Osteoblast (primary cell): ENCODE results near the gene PDIA2. TPM values are rescaled to one million over a fixed set of nuclear protein-coding genes. Genes with fewer than 3 reads are reported as not detected.

Experiments used
- DNase-seq: peaks from one replicate; pipeline ENCODE4 v3.0.0; 2011; ENCODE audit warnings: low spot score, mixed read lengths; ENCODE audit not compliant: insufficient read length; ENCODE audit errors: missing footprints
- H2AFZ ChIP-seq: 2 replicates; pipeline ENCODE4 v1.6.0; 2011; ENCODE audit warnings: mild to moderate bottlenecking, low read length
- H3K27ac ChIP-seq: 2 replicates; pipeline ENCODE4 v1.5.1; 2011; ENCODE audit warnings: mild to moderate bottlenecking, low read depth, low read length, moderate library complexity
- H3K27me3 ChIP-seq: 2 replicates; pipeline ENCODE4 v1.6.0; 2012; ENCODE audit warnings: mild to moderate bottlenecking, control low read depth, inconsistent platforms, low read length, moderate library complexity; ENCODE audit not compliant: insufficient read depth
- H3K36me3 ChIP-seq: 2 replicates; pipeline ENCODE4 v1.5.1; 2011; ENCODE audit warnings: mild to moderate bottlenecking, low read length, control low read depth, moderate library complexity; ENCODE audit not compliant: insufficient read depth
- H3K4me1 ChIP-seq: 2 replicates; pipeline ENCODE4 v1.5.1; 2011; ENCODE audit warnings: mild to moderate bottlenecking, low read length, control low read depth, moderate library complexity; ENCODE audit not compliant: insufficient read depth
- H3K4me2 ChIP-seq: 2 replicates; pipeline ENCODE4 v1.6.0; 2011; ENCODE audit warnings: mild to moderate bottlenecking, low read length; ENCODE audit not compliant: insufficient read depth
- H3K4me3 ChIP-seq: fragments of 200-600 bp; sonication (generic); 3 replicates; pipeline ENCODE4 v1.5.1; 2012; ENCODE audit warnings: mild to moderate bottlenecking, low read length, inconsistent platforms; ENCODE audit not compliant: insufficient read depth
- H3K79me2 ChIP-seq: 2 replicates; pipeline ENCODE4 v1.6.0; 2012; ENCODE audit warnings: mild to moderate bottlenecking, low read length, control low read depth, inconsistent platforms; ENCODE audit not compliant: insufficient read depth
- H3K9me3 ChIP-seq: 2 replicates; pipeline ENCODE4 v1.5.1; 2011; ENCODE audit warnings: low read depth, low read length, control low read depth
- H4K20me1 ChIP-seq: 2 replicates; pipeline ENCODE4 v1.6.0; 2012; ENCODE audit warnings: mild to moderate bottlenecking, low read length, control low read depth; ENCODE audit not compliant: insufficient read depth
- total RNA-seq: library from RNA; depleted of rRNA; stranded (reverse); fragments of >200 nt; gene quantifications from 2 replicates; pipeline ENCODE4 v1.2.3, GENCODE V29; 2012
- TF ChIP-seq, protein P1 (sequence below): IDR thresholded peaks from 2 replicates; pipeline ENCODE4 v1.5.1; 2011; ENCODE audit warnings: mild to moderate bottlenecking, low read depth, low read length, moderate library complexity; ENCODE audit errors: extremely low read depth

The PDIA2 gene
- total RNA-seq, 1 donor = not detected

DNA sequence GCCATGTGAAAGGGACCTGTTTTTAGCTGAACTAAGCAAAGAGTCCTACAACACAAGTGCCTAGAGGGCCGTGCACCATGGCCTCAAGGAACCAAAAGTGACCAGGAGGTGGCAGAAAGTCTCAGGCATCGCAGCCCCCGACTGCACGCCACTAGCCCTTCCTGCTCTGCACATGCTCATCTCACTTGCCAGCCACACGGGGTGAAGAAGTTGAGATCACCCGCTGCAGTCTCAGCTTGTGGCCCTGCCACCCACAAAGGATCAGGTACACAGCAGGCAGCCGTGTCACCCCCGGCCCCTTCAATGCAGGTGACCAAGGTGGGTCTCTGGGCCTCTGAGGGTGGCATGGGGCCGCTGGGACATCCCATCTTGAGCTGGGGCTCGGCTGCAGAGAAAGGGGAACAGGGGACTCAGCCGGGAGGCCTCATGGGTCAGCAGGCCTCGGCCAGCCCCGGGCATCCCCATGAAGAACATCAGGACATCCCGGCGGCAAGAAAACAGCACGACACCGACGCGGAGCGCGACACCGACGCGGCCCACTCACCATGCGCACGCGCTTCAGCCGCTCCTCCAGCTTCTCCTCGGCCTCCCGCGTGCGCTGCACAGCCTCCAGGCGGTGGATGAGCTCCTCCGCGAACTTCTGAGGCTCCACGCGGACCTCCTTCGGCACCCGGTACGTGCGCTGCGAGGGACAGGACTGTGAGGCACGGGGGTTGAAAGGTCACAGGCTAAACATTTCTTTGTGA, 21.0 kb downstream of the PDIA2 start:
- TF ChIP-seq, protein P1, sequence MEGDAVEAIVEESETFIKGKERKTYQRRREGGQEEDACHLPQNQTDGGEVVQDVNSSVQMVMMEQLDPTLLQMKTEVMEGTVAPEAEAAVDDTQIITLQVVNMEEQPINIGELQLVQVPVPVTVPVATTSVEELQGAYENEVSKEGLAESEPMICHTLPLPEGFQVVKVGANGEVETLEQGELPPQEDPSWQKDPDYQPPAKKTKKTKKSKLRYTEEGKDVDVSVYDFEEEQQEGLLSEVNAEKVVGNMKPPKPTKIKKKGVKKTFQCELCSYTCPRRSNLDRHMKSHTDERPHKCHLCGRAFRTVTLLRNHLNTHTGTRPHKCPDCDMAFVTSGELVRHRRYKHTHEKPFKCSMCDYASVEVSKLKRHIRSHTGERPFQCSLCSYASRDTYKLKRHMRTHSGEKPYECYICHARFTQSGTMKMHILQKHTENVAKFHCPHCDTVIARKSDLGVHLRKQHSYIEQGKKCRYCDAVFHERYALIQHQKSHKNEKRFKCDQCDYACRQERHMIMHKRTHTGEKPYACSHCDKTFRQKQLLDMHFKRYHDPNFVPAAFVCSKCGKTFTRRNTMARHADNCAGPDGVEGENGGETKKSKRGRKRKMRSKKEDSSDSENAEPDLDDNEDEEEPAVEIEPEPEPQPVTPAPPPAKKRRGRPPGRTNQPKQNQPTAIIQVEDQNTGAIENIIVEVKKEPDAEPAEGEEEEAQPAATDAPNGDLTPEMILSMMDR = no peak
- no peaks in the 10 kb centered on the region for H4K20me1 ChIP-seq
- H3K4me1 ChIP-seq = no peaks in the 10 kb centered on the region
- no peaks in the 10 kb centered on the region for H3K27me3 ChIP-seq
- H3K4me3 ChIP-seq = no peak overlapping the region
- H3K4me2 ChIP-seq = no peak overlapping the region
- no peak overlapping the region for H2AFZ ChIP-seq
- peaks cover 30% of the 10 kb centered on the region for H3K36me3 ChIP-seq
- no peak overlapping the region for H3K27ac ChIP-seq
- peak; percentile 86 for DNase-seq
- no peaks in the 10 kb centered on the region for H3K9me3 ChIP-seq
- H3K79me2 ChIP-seq = no peaks in the 10 kb centered on the region

DNA sequence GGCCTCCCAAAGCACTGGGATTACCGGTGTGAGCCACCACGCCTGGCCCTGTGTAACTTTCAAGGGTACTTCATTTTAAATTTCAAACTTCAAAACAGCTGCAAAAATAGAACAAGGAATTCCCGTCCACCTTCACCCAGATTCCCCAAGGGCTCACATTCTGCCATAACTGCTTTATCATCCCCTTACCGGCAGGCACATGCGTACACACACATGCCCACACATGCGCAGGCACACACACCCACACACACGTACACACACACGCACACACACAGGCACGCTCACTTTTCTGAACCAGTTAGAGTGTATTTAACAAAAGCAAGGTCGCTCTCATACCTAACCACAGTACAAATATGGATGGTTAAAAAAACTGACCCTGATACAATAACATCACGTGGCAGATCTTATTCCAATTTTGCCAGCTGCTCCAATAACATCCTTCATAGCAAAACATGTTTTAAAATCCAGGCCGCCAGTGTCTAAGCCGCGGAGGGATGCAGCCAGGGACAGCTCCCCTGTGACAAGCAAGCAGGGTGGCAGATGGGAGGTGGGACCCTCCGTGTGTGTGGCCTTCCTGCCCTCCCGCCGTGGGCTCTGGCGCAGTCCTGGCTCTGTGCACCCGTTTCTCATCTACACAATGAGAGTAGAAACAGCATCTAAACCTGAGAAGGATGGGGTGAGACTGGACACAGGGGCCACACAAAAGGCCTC, 23.1 kb downstream of the PDIA2 start:
- H3K36me3 ChIP-seq = peaks cover 30% of the 10 kb centered on the region
- H3K27ac ChIP-seq = no peak overlapping the region
- H2AFZ ChIP-seq = no peak overlapping the region
- DNase-seq = no peak
- no peaks in the 10 kb centered on the region for H3K9me3 ChIP-seq
- no peak overlapping the region for H3K4me2 ChIP-seq
- no peak overlapping the region for H3K4me3 ChIP-seq
- H3K27me3 ChIP-seq = no peaks in the 10 kb centered on the region
- H3K4me1 ChIP-seq = no peaks in the 10 kb centered on the region
- TF ChIP-seq, protein P1 = no peak
- peaks cover 9% of the 10 kb centered on the region for H3K79me2 ChIP-seq
- peaks cover 9% of the 10 kb centered on the region for H4K20me1 ChIP-seq

DNA sequence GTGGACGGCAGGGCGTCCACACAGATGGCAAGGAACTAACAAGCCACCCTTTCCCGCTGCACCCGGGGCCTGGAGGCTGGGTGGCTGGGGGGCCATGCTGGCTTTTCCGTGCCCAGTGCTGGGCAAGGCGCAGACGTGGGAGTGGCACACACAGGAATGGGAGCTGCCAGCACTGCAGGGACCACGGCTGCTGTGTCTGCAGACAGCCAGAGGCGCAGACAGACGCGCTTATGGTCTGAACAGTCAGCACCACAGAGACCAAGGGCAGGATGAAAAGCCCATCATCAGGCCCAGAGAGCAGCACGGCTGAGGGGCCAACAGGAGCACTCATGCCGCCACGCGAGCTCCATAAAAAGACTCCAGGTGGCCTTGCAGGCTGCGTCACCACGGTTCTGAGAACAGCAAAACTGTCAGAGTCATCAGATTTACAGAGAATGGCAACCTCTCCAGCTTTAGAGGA, 24.0 kb downstream of the PDIA2 start:
- Histone ChIP-seq H3K4me1 (no peaks in the 10 kb centered on the region), H3K4me3 (no peak overlapping the region), H3K27ac (no peak overlapping the region), H3K4me2 (no peak overlapping the region), H3K27me3 (no peaks in the 10 kb centered on the region), H2AFZ (no peak overlapping the region), H3K36me3 (peaks cover 30% of the 10 kb centered on the region), H3K9me3 (no peaks in the 10 kb centered on the region), H4K20me1 (peaks cover 9% of the 10 kb centered on the region), H3K79me2 (peaks cover 9% of the 10 kb centered on the region)
- no peak for DNase-seq
- TF ChIP-seq, protein P1 = no peak

DNA sequence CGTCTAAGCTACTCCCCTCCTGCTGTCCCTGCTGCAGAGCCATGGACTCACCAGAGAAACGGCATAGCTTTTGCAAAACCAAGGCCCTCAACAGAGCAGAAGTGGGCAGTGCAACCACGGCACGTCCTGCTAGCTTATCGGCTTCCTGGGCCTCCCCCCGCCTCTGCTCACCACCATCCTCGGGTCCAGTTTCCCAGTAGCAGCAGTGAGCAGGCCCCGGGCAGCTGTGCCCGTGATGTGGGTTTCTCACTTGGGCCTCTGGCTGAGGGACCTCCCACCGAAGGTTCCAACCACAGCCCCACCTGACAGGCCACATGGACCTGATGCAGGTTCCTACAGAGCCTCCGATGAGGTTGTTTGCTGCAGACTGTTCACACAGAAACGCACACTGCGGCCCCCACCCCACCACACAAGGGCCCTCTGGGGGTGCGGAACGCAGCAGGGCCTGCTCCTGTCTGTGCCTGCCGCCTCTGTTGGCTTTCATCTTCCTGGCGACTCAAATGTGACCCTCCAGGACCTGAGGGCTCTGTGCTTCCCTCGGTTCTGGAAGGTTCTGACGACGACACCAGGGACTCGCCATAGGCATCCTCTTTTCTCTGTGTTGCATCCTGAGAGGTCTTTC, 24.8 kb downstream of the PDIA2 start:
- no peak overlapping the region for H2AFZ ChIP-seq
- no peaks in the 10 kb centered on the region for H3K27me3 ChIP-seq
- TF ChIP-seq, protein P1 = no peak
- no peak for DNase-seq
- H3K4me2 ChIP-seq = no peak overlapping the region
- peaks cover 24% of the 10 kb centered on the region for H3K36me3 ChIP-seq
- no peak overlapping the region for H3K27ac ChIP-seq
- H3K4me3 ChIP-seq = no peak overlapping the region
- H3K79me2 ChIP-seq = peaks cover 9% of the 10 kb centered on the region
- no peaks in the 10 kb centered on the region for H3K4me1 ChIP-seq
- no peaks in the 10 kb centered on the region for H3K9me3 ChIP-seq
- H4K20me1 ChIP-seq = peaks cover 9% of the 10 kb centered on the region
